Activated effector memory CD4-positive, alpha-beta T cell treated with anti-CD3 and anti-CD28 coated beads, Interleukin-2, amount 50 U/mL, for 16 hours (primary cell): ENCODE measurements around the gene SURF4.
"Not testable (repeated sequence)": the region's sequence is repeated elsewhere in the genome, so short reads cannot be mapped to it uniquely, and the experiment has no call there.

Source experiments
- DNase-seq: peaks from one replicate; pipeline ENCODE4 v3.0.0-alpha.2; 2020

The SURF4 gene

DNA sequence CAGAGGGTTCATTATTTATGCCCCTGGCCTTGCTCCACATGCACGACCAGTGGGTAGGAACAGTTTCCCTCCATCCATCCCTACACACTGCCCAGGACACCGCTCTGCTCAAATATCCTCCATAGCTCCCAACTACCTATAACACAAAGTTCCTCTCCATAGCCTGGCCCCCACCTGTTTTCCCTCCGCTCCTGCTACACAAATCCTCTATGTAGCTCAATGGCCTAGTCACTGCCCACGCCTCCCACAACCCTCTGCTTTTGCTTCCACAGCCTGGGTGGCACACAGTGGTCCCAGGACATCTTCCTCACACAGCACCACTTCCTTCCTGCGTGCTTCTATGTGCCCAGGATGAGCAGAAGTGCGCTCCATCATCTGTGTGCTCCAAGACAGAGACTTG is 21.5 kb upstream of the SURF4 start:
- no peak for DNase-seq

- no peak for DNase-seq
Observed at GRCh38 chr9:133396952-133397351, 21.1 kb upstream of the SURF4 start.

DNA sequence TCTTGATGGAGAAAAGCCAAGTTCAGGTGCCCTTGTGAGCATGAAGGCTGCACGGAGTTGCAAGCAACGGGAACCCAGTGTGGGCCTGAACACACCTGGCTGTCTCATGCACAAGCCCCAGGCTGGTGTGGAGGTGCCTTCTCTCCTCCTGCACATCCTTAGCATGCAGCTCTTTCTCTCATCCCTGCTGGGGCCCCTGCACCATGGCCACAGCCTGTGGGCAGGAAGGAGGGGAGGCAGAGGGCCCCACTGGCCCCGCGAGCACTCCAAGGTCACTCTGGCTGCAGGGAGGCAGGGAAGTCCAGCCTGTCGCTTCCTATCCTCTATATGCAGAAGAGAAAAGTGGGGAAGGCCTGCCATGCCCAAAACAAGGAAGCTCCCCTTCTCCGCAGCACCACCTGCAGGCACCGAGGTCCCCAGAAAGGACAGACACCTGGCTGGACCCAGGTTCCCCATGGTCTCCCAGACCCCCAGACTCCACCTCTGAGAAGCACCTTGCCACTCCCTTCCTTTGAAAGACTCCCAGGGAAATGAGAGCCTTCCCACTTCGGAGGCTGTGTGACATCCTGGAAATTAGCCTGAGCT is 18.9 kb upstream of the SURF4 start:
- no peak for DNase-seq

DNA sequence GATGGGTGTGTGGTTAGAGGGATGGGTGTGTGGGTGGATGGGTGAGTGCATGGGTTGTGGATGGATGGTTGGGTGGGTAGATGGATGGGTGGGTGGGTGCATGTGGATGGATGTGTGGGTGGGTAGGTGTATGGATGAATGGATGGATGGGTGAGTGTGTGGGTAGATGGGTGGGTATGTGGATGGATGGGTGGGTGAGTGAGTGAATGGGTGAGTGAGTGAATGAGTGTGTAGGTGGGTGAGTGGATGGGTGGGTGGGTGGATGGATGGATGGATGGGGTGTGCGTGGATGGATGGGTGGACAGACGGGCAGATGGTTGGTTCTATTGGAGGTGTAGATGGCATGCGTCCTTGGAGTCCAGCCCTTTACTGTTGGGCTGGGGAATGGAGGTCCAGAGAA is 17.5 kb upstream of the SURF4 start:
- no peak for DNase-seq

- DNase-seq: not testable (repeated sequence)
Observed at GRCh38 chr9:133392308-133392707, 16.4 kb upstream of the SURF4 start.

- not testable (repeated sequence) for DNase-seq
Observed at GRCh38 chr9:133391449-133391848, 15.6 kb upstream of the SURF4 start.

- no peak for DNase-seq
Observed at GRCh38 chr9:133390713-133391112, 14.9 kb upstream of the SURF4 start.

- no peak for DNase-seq
Observed at GRCh38 chr9:133389562-133389961, 13.7 kb upstream of the SURF4 start.

- no peak for DNase-seq
Observed at GRCh38 chr9:133389025-133389557, 13.2 kb upstream of the SURF4 start.

DNA sequence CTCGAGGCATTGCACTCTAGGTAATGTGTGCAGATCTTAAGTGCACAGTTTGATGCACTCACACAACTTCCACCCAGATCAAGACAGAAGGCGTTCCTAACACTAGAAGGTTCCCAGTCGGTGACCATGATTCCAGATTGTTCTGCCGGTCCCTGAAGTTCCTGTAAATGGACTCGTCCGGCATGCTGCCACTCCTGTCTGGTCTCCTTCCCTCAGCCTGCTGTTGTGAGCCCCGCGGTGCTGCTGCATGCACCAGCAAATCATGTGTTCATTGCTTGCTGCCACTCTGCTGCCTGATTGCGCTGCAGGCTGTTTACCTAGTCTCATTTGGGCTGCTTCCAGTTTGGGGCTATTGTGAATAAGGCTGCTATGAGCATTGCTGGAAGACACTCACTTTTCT is 11.8 kb upstream of the SURF4 start:
- DNase-seq: no peak

- DNase-seq: no peak
Observed at GRCh38 chr9:133386338-133386737, 10.5 kb upstream of the SURF4 start.

DNA sequence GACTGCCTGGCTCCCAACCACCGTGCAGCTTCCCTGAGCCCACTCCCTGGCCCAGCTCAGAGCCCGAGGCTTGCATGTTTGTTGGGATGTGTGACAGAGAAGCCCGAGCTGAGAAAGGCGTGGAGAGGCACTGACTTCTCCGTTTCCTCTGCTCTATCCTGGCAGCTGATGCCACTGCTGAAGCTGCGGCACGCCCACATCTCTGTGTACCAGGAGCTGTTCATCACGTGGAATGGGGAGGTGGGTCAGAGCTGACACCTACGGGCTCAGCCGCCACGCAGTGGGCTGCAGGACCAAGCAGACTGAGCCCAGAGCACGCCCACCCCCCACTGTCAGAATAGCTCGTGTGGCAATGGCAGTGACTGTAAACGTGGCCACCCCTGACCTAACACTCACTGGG is 9.6 kb upstream of the SURF4 start:
- DNase-seq: no peak

DNA sequence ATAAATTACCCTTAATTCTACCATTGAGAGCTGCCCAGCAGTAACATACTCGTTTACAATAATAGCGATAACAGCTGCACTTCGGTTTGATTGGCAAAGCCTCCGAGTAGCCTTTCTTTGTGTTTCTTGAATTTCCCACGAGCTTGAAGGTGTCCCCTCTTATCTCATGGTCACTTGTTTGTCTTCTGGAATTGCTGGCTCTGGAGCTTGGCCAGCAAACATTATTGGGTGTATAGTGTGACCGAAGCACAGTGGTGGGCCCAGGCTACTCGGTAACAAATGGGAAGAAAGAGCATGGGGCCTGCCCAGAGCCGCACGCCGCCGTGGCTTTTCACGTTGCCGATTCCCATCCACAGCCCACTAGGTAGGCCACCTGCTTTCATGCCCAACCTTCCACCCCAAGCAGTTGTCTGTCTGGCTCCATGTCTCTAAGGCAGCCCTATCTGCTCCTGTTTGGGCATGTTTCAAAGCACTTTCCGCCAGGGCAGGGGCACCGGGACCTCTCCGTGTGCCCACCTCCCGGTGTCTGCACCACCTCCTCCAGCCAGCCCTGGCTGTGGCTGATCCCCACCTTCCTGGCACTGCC is 9.0 kb upstream of the SURF4 start:
- DNase-seq: no peak

GRCh38 chr9:133383438-133383837 is 7.6 kb upstream of the SURF4 start:
- no peak for DNase-seq

DNA sequence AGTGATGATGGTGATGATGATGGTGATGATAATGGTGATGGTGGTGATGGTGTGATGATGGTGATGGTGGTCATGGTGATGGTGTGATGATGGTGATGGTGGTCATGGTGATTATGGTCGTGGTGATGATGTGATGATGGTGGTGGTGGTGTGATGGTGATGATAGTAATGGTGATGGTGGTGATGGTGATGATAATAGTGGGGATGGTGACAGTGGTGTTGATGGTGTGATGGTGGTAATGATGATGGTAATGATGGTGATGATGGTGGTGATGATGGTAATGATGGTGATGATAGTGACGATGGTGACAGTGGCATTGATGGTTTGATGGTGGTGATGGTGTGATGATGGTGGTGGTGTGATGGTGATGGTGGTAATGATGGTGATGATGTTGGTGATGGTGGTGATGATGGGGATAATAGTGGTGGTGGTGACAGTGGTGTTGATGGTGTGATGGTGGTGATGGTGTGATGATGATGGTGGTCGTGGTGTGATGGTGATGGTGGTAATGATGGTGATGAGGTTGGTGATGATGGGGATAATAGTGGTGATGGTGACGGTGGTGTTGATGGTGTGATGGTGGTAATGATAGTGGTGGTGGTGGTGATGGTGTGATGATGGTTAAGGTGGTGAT is 6.8 kb upstream of the SURF4 start:
- DNase-seq: no peak

DNA sequence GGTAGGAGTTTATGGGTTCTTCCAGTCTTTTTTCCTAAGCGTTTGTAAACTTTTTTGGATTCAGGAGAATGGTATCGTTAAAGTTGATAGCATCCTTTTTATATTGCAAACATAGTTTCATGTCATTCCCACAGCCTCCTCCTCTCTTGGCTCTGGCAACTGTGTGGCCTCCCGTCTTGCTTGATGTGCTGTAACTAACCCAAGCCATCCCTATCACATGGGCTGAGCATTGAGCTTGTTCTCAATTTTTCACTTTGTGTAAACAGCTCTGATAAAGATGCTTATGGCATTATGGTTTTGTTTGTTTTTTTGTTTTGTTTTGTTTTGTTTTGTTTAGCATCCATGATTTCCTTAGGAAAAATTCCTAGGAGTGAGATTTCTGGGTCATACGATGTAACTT is 4.9 kb upstream of the SURF4 start:
- no peak for DNase-seq

DNA sequence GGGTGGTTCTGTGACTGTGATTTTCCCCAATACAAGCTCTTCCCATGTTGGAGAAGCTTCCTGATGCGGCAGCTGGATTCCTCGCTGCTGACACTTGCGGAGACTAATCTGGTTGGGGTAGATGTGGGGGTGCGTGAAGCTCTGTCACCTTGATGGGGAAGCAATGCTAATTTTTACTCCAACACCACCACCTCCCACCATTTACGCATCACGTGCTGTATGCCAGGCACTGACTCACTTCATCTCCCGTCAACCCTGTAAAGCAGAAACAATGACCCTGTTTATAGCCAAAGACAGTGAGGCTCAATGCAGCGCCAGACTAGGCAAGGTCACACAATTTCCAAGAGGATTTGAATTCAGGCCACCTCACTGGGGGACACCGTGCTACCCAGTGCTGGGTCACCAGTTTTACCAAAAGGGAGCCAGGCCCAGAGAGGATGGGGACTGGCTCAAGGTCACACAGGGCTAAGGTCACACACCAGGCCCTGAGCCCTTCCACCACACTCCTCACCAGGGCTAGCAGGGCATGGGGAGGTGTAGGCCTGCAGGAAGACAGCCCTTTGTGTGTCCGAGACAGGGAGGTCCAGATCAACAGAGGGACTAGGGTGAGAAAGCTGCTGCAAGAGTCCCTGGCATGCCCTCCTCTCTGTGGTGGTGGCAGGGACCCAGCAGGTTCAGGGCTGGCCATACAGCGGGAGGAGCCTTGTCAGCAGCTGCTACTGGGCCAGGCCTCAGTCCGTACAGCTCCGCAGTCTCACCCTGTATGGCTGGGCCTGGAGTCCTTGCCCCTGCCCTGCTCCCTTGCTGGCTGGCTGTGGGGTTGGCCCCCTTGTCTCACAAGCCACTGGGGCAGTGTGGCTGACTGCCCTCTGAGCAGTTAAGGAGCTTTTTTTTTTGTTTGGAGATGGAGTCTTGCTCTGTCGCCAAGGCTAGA is 3.6 kb upstream of the SURF4 start:
- no peak for DNase-seq

GRCh38 chr9:133378408-133378962 is 2.6 kb upstream of the SURF4 start:
- DNase-seq: no peak

DNA sequence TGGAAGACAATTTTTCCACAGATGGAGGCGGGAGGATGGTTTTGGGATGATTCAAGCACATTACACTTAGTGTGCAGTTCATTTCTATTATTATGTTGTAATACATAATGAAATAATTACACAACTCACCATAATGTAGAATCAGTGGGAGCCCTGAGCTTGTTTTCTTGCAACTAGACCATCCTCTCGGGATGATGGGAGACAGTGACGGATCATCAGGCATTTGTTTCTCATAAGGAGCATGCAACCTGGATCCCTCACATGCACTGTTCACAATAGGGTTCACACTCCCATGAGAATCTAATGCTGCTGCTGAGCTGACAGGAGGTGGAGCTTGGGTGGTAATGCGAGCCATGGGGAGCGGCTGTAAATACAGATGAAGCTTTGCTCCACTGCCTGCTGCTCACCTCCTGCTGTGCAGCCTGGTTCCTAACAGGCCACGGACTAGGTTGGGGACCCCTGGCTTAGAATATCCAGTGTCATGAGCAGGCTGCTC is 1.9 kb upstream of the SURF4 start:
- no peak for DNase-seq

- DNase-seq: not testable (repeated sequence)
Observed at GRCh38 chr9:133377280-133377679, 1.4 kb upstream of the SURF4 start.

GRCh38 chr9:133375116-133375723 is 640 bp downstream of the SURF4 start:
- peak; percentile 72 for DNase-seq

- no peak for DNase-seq
Observed at GRCh38 chr9:133374612-133375115, 1.2 kb downstream of the SURF4 start.
